Immature natural killer cell (primary cell): Measurements from ENCODE around the gene ZNF827. TPM values are rescaled to one million over a fixed set of nuclear protein-coding genes. Genes with fewer than 3 reads are reported as not detected.

Experiments
- DNase-seq, 3 donors: peaks; one replicate each; pipeline ENCODE4 v3.0.0; 2022; ENCODE audit warnings: mixed read lengths in 1 of 3
- H3K27ac Mint-ChIP-seq, 6 donors: one replicate each; pipeline ENCODE4 v1.8.0; 2020; ENCODE audit warnings: mixed read lengths in 6 of 6, mild to moderate bottlenecking in 5 of 6, inconsistent platforms in 4 of 6, moderate library complexity in 3 of 6
- H3K27me3 Mint-ChIP-seq, 3 donors: one replicate each; pipeline ENCODE4 v1.8.0; 2020 to 2021; ENCODE audit warnings: low read depth in 3 of 3, mild to moderate bottlenecking in 3 of 3, mixed read lengths in 3 of 3, moderate library complexity in 3 of 3, inconsistent platforms in 1 of 3
- H3K36me3 Mint-ChIP-seq, 3 donors: one replicate each; pipeline ENCODE4 v1.8.0; 2020; ENCODE audit warnings: mixed read lengths in 3 of 3, inconsistent platforms in 2 of 3, mild to moderate bottlenecking in 2 of 3
- H3K4me1 Mint-ChIP-seq, 2 donors: one replicate each; pipeline ENCODE4 v1.8.0; 2020; ENCODE audit warnings: inconsistent platforms in 2 of 2, mild to moderate bottlenecking in 2 of 2, mixed read lengths in 2 of 2, moderate library complexity in 1 of 2
- H3K4me3 Mint-ChIP-seq, 5 donors: one replicate each; pipeline ENCODE4 v1.8.0; 2020; ENCODE audit warnings: mild to moderate bottlenecking in 5 of 5, mixed read lengths in 5 of 5, inconsistent platforms in 3 of 5, moderate library complexity in 3 of 5
- H3K9me3 Mint-ChIP-seq, 6 donors: one replicate each; pipeline ENCODE4 v1.8.0; 2020; ENCODE audit warnings: mild to moderate bottlenecking in 6 of 6, mixed read lengths in 6 of 6, inconsistent platforms in 4 of 6, moderate library complexity in 3 of 6
- polyA plus RNA-seq, 3 donors: library from polyadenylated mRNA; unstranded; fragments of 300-500 nt; fragmentation: Illumina TruSeq; gene quantifications; one replicate each; pipeline ENCODE4 v1.2.3, GENCODE V29; 2021

ZNF827 gene
- polyA plus RNA-seq, 3 donors from 2014 or later = 1.5 to 4.6 (median 1.7) TPM

- Mint-ChIP-seq H3K27ac (no peak overlapping the region), H3K4me1 (peaks cover under 1 to 5% of the 10 kb centered on the region in 2 donors), H3K9me3 (no peaks in the 10 kb centered on the region), H3K4me3 (no peak overlapping the region), H3K36me3 (peaks cover 24 to 54% (median 39%) of the 10 kb centered on the region in 3 donors), H3K27me3 (peaks cover 0 to 2% (median 0%) of the 10 kb centered on the region in 3 donors)
- no peak for DNase-seq
These were observed 164.2 kb downstream of the ZNF827 start for GRCh38 chr4:145774473-145774872.

DNA sequence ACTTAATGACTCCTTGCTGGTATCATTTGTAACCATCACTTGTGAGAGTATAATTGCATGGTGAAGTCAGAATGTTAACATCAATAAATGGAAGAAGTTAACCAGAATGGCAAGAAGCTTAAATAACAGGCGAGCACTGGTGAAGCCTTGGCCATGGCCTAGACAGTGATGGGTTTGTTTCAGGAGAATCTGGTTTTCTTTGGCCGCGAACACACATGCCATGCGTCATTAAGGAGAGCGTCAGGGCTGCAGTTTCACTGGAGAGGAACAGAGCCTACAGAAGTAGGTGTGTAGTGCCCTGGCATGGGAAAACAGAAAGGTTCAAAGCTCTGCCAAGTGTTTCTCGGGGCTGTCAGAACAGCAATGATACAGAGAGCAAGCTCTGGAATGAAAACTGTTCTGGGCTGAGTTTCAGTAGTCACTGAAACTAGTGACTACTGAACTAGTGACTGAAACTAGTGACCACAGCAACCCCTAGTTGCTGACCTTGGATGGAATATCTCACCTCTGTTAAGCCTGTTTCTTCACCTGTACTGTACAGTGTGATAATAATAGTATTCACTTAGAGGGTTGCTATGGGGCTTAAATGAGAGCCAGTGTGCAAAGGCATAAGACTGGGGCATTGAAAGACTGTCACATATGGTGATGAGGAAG, 164.9 kb downstream of the ZNF827 start:
- Mint-ChIP-seq H3K27me3 (peaks cover 0 to 2% (median 0%) of the 10 kb centered on the region in 3 donors), H3K4me3 (no peak overlapping the region), H3K9me3 (no peaks in the 10 kb centered on the region), H3K36me3 (peaks cover 19 to 49% (median 36%) of the 10 kb centered on the region in 3 donors), H3K27ac (no peak overlapping the region), H3K4me1 (no peaks in the 10 kb centered on the region)
- no peak for DNase-seq

DNA sequence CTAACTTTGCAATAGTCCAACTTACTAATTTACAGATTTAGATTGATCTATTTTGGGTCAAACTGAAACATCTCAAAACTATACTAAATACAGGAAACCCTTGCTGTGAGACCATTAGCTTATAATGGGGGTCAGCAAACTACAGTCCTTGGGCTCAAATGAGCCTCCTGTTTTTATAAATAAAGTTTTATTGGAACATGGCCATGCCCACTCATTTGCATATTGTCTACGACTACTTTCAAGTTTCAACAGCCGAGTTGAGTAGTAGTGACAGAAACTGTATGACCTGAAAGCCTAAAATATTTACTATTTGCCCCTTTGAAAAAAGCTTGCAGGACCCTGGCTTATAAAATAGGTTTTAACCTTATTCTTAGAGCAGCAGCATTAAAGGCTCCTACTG, 166.3 kb downstream of the ZNF827 start:
- H3K36me3 Mint-ChIP-seq = peaks cover 22 to 48% (median 35%) of the 10 kb centered on the region in 3 donors
- no peaks in the 10 kb centered on the region for H3K4me1 Mint-ChIP-seq

GRCh38 chr4:145770124-145770523, 168.5 kb downstream of the ZNF827 start:
- peaks cover 43 to 61% (median 44%) of the 10 kb centered on the region in 3 donors for H3K36me3 Mint-ChIP-seq
- no peak overlapping the region for H3K27ac Mint-ChIP-seq
- no peaks in the 10 kb centered on the region for H3K9me3 Mint-ChIP-seq
- no peak for DNase-seq
- no peak overlapping the region for H3K4me3 Mint-ChIP-seq
- peaks cover 0 to 2% (median 1%) of the 10 kb centered on the region in 3 donors for H3K27me3 Mint-ChIP-seq
- H3K4me1 Mint-ChIP-seq = no peaks in the 10 kb centered on the region

More for the DNA sequence above, 166.3 kb downstream of the ZNF827 start:
- H3K27me3 Mint-ChIP-seq = peaks cover 0 to 2% (median 0%) of the 10 kb centered on the region in 3 donors
- no peaks in the 10 kb centered on the region for H3K9me3 Mint-ChIP-seq
- no peak for DNase-seq
- H3K4me3 Mint-ChIP-seq = no peak overlapping the region
- H3K27ac Mint-ChIP-seq = no peak overlapping the region

- Mint-ChIP-seq H3K27ac (peak overlapping the region in 1 of 6 donors; percentile 18), H3K4me3 (no peak overlapping the region), H3K9me3 (no peaks in the 10 kb centered on the region), H3K36me3 (peaks cover 49 to 67% (median 49%) of the 10 kb centered on the region in 3 donors), H3K27me3 (peaks cover 0 to 2% (median 1%) of the 10 kb centered on the region in 3 donors), H3K4me1 (no peaks in the 10 kb centered on the region)
- DNase-seq = no peak
These were observed 169.1 kb downstream of the ZNF827 start for GRCh38 chr4:145769450-145770037.

DNA sequence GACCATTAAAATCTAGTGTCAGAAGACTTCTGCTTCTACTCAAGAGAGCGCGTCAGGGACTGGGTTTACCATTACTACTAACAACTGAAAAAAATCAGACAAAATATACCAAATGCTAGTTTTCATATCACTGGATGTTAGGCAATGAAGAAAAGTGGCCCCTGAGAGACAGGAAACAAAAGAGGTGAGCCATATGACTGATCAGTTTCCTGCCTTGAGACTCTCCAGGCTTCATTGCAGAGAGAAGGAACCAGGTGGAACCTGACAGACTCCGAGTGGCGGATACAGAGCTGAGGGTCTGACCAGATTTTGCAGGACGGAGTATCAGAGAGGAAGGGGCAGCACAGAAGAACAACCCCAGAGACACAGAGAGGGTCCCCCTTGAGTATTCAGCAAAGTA, 172.3 kb downstream of the ZNF827 start:
- Mint-ChIP-seq H3K27ac (no peak overlapping the region), H3K27me3 (peaks cover 0 to 1% (median 0%) of the 10 kb centered on the region in 3 donors), H3K9me3 (no peaks in the 10 kb centered on the region), H3K36me3 (peaks cover 43 to 63% (median 53%) of the 10 kb centered on the region in 3 donors), H3K4me3 (no peak overlapping the region), H3K4me1 (no peaks in the 10 kb centered on the region)
- DNase-seq = no peak

DNA sequence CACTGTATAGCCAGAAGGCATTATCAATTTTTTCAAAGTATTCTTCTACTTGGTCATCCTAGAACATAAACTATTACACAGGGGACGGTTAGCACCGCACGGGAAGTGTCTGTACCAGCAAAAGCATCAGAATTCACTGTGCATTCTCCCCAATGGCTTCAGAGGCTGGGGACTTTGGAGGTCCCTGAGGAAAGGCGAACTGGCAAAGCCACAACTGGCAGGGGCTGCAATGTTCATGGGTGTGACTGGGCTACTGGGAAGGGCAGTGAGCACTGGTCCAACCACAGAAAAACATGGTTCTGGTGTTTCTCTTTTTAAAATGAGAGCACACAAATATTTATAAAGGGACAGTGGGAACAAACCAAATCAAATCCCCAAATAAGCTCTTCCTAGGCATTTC, 175.2 kb downstream of the ZNF827 start:
- Mint-ChIP-seq H3K4me1 (peaks cover 0 to 1% of the 10 kb centered on the region in 2 donors), H3K9me3 (no peaks in the 10 kb centered on the region), H3K27me3 (peaks cover 0 to 1% (median 0%) of the 10 kb centered on the region in 3 donors), H3K4me3 (no peak overlapping the region), H3K36me3 (peaks cover 58 to 72% (median 65%) of the 10 kb centered on the region in 3 donors), H3K27ac (no peak overlapping the region)
- DNase-seq = no peak

DNA sequence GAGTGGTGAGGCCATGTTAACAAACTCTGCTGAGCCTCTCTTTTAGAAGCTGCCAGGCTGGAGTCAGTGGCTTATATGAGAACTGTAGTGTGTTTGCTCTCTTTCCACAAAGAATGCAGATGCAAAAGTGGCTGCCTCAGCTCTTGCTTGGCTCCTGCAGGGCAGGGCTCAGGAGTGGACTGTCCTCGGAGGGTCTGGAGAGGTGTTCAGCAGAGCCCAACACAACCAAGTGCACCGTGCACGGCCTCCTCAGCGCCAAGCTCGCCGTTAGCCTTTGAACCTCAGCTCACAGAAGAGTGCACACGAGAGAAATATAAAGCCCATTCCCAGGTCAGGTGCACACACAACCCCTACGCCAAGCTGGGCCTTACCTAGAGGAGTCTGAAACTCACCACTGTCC, 175.9 kb downstream of the ZNF827 start:
- no peak for DNase-seq
- no peak overlapping the region for H3K27ac Mint-ChIP-seq
- no peaks in the 10 kb centered on the region for H3K9me3 Mint-ChIP-seq
- peaks cover 0 to 1% (median 0%) of the 10 kb centered on the region in 3 donors for H3K27me3 Mint-ChIP-seq
- H3K4me1 Mint-ChIP-seq = peaks cover 0 to 1% of the 10 kb centered on the region in 2 donors
- H3K36me3 Mint-ChIP-seq = peaks cover 58 to 70% (median 63%) of the 10 kb centered on the region in 3 donors
- no peak overlapping the region for H3K4me3 Mint-ChIP-seq

DNA sequence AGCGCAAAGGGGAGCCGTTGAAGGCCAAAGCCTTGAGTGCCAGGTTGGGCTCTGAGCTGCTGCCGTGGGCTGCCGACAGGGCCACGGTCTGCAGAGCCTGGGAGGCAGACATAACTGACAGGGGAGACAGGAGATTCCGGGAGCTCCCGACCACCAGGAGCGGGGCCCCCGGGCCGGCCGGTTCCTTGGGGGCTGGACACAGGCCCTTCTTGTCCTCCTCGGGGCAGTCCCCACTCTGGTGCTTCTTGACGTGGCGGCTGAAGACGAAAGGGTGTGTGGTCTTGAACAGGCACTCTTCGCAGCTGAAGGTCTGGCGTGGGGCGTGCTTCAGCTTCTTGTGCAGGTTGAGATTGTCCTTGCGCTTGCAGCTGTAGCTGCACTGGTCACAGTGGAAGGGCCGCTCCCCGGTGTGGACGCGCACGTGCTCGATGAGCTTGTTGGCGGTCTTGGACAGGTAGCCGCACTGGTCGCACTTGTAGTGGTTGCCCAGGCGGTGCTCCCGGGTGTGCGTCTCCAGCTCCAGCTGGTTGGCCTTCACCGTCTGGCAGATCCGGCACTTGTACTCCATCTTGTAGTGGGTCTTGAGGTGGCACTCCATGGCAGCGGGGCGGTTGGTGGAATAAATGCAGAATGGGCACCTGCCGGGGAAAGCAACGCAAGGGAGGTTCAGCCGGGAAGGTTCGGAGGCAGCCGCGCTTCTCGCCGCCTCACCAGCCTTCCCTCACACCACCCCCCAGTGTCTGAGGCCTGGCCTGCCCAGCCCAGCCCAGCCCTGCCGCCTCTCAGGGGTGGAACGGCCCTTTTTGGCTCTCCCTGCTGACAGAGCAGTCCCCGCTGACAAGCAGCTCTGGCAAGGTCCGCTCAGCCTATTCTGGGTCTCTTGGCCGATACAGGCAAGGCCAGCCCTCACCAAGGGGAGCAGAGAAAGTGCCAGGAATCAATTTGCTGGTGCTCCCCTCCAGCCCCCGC, 177.4 kb downstream of the ZNF827 start:
- no peak overlapping the region for H3K4me3 Mint-ChIP-seq

DNA sequence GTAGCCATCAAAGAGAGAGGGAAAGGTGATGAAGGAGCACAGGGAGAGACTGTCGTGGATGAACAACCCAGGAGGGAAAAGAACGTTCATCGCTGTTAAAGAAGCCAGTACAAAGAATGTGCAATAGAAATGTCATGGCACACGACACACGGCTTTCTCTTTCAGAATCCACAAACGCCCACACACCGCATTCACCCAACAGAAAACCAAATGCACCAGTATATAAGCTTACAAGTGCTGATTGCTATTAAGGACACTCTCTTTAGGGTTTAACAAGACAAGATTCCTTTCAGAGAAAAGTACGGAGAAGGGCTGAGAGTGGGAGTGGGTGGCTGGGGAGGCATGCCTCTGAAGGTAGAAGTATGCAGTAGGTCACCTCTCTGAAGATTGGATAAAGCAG, 178.4 kb downstream of the ZNF827 start:
- no peak for DNase-seq
- H3K36me3 Mint-ChIP-seq = peaks cover 38 to 44% (median 39%) of the 10 kb centered on the region in 3 donors
- peak overlapping the region in 1 of 6 donors; percentile 28 for H3K27ac Mint-ChIP-seq
- H3K4me1 Mint-ChIP-seq = peaks cover 0 to 1% of the 10 kb centered on the region in 2 donors
- H3K9me3 Mint-ChIP-seq = no peaks in the 10 kb centered on the region
- no peak overlapping the region for H3K4me3 Mint-ChIP-seq
- H3K27me3 Mint-ChIP-seq = no peaks in the 10 kb centered on the region

More for the DNA sequence above, 177.4 kb downstream of the ZNF827 start:
- Mint-ChIP-seq H3K27me3 (peaks cover 0 to under 1% (median 0%) of the 10 kb centered on the region in 3 donors), H3K27ac (no peak overlapping the region), H3K36me3 (peaks cover 46 to 55% (median 49%) of the 10 kb centered on the region in 3 donors), H3K4me1 (peaks cover 0 to 1% of the 10 kb centered on the region in 2 donors), H3K9me3 (no peaks in the 10 kb centered on the region)
- no peak for DNase-seq

- H3K4me3 Mint-ChIP-seq = no peak overlapping the region
- H3K4me1 Mint-ChIP-seq = peaks cover 0 to 1% of the 10 kb centered on the region in 2 donors
- peaks cover 16 to 22% (median 21%) of the 10 kb centered on the region in 3 donors for H3K36me3 Mint-ChIP-seq
- DNase-seq = no peak
- no peaks in the 10 kb centered on the region for H3K27me3 Mint-ChIP-seq
- no peak overlapping the region for H3K27ac Mint-ChIP-seq
- H3K9me3 Mint-ChIP-seq = no peaks in the 10 kb centered on the region
These were observed 181.4 kb downstream of the ZNF827 start for GRCh38 chr4:145757188-145757587.

GRCh38 chr4:145756244-145756643, 182.4 kb downstream of the ZNF827 start:
- H3K36me3 Mint-ChIP-seq = peaks cover 16 to 20% (median 17%) of the 10 kb centered on the region in 3 donors
- no peak overlapping the region for H3K4me3 Mint-ChIP-seq
- peaks cover 0 to 1% of the 10 kb centered on the region in 2 donors for H3K4me1 Mint-ChIP-seq
- DNase-seq = no peak
- H3K27ac Mint-ChIP-seq = peak overlapping the region in 1 of 6 donors; percentile 38
- H3K9me3 Mint-ChIP-seq = peaks cover 0 to 3% (median 0%) of the 10 kb centered on the region in 6 donors
- no peaks in the 10 kb centered on the region for H3K27me3 Mint-ChIP-seq

GRCh38 chr4:145755802-145756201, 182.8 kb downstream of the ZNF827 start:
- Mint-ChIP-seq H3K36me3 (peaks cover 16 to 19% (median 17%) of the 10 kb centered on the region in 3 donors), H3K27me3 (no peaks in the 10 kb centered on the region), H3K4me1 (peaks cover 0 to 1% of the 10 kb centered on the region in 2 donors), H3K27ac (peak overlapping the region in 1 of 6 donors; percentile 13), H3K4me3 (no peak overlapping the region), H3K9me3 (peaks cover 0 to 3% (median 0%) of the 10 kb centered on the region in 6 donors)
- no peak for DNase-seq
